ENCODE measurements around the gene HSH2D.
"Not testable (repeated sequence)": the region's sequence is repeated elsewhere in the genome, so short reads cannot be mapped to it uniquely, and the experiment has no call there.

HSH2D gene

DNA sequence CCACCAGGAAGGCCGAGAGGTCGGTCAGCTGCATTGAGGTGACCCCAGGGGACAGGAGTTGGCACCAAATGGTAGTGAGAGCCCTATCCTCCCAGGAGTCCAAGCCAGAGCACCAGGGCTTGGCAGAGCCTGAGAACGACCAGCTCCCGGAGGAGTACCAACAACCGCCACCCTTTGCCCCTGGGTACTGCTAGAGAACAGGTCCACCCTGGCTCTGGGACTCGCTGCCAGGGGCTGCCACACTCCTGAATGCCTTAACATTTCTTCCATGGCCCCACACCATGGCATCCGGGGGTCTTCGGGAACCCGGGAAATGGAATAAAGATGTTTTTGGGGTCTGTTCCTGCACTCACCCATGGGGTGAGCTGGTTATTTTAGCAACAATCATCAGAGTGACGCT, 14.1 kb downstream of the HSH2D start:
- DNase-seq (ENCODE audit: low spot score) = no peak

- DNase-seq (ENCODE audit: low spot score) = no peak
Measured at GRCh38 chr19:16159655-16160054, 16.2 kb downstream of the HSH2D start.

DNA sequence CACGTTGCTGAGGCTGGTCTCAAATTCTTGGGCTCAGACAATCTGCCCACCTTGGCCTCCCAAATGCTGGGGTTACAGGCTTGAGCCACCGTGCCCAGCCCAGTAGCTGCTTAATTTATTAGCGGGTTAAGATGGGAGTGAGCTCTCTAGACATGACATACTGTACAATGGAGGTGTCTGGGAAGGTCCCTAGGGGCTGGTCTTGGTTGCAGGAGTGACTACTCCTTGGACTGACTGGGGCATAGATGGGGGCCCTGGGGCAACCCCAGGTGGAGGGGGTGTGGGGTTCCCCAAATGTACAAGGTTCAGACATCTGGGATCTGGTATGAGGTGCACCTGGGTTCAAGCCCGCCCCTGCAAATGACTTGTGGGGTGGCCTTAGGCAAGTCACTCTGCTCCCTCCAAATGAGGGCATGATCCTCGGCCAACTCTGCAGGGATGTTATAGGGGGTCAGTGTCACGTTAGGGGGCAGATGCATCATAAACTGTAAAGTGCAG, 17.0 kb downstream of the HSH2D start:
- DNase-seq (ENCODE audit: low spot score) = no peak

DNA sequence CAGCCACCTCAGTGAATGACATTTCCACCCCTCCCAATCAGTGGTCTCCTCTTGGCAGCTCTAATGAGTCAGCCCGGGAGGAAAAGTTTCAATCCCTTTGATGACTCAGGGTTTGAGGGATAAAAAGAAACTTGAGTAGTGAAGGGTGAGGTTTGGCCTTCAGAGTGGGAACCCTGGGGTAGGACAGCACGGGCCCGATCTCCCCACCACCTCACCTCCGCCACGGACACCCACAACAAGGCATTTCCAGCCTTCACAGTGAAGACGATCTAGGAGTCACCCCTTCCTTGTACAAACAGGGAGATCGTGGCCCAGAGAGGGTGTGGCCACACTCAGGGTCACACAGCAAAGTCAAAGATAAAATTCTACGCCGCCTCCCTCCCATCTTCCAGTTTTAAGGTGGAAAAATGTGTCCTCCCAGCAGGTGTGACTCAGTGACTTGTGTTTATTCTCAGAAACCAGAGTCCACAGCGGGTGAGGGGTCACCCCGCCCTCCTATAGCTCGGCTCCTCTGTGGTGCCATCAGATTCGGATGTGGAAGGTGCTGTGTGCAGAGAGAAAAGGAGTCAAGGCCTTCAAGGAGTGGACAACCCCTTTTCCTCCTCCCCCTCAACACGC, 17.6 kb downstream of the HSH2D start:
- peak; percentile 73 for DNase-seq (ENCODE audit: low spot score)

- no peak for DNase-seq (ENCODE audit: low spot score)
Measured at GRCh38 chr19:16161840-16162239, 18.4 kb downstream of the HSH2D start.

- DNase-seq (ENCODE audit: low spot score) = no peak
Measured at GRCh38 chr19:16164222-16164890, 20.9 kb downstream of the HSH2D start.

- DNase-seq (ENCODE audit: low spot score) = no peak
Measured at GRCh38 chr19:16166417-16166816, 22.9 kb downstream of the HSH2D start.

DNA sequence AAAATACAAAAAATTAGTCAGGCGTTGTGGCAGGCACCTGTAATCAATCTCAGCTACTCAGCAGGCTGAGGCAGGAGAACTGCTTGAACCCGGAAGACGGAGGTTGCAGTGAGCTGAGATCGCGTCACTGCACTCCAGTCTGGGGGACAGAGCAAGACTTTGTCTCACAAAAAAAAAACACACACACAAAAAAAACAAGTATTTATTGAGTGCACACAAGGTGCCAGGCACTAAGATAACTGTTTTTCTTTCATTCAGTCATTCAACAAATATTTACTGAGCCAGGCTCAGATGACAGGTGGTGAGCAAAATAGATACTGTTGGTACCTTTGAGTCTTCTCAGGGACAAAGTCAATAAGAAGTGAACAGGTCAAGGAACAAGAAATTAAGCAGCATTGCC, 23.6 kb downstream of the HSH2D start:
- no peak for DNase-seq (ENCODE audit: low spot score)

- DNase-seq (ENCODE audit: low spot score) = no peak
Measured at GRCh38 chr19:16168465-16169081, 25.1 kb downstream of the HSH2D start.

DNA sequence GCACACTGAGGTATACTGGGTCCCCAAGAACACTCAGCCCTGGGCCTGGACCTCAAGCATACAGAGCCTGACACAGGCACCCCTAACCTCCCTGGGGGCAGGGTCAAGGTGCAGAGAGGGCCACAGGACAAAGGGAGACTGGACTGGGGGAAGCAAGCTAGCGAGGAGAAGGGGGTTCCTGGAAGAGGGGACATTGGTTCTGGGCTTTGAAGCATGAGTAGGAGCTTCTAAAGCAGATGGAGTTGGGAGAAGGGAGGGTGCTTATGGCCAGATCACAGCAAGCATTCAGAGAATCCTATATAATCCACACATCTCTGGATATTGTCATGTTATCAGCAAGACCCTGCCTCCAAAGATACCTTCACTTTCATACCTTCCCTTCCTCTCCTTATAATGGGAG, 26.6 kb downstream of the HSH2D start:
- no peak for DNase-seq (ENCODE audit: low spot score)

DNA sequence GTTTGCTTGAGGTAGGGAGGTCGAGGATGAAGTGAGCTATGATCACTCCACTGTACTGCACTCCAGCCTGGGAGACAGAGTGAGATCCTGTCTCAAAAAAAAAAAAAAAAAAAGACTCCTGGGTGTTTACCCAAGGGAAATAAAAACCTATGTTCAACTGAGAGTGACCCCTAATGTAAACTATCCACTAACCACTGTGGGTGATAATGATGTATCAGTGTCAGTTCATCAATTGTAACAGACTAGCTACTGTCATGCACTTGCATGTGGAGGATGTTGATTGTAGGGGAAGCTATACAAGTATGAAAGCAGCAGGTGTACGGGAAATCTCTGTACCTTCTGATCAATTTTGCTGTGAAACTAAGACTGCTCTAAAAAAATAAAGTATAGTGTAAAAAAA, 32.5 kb downstream of the HSH2D start:
- no peak for DNase-seq (ENCODE audit: low spot score)

DNA sequence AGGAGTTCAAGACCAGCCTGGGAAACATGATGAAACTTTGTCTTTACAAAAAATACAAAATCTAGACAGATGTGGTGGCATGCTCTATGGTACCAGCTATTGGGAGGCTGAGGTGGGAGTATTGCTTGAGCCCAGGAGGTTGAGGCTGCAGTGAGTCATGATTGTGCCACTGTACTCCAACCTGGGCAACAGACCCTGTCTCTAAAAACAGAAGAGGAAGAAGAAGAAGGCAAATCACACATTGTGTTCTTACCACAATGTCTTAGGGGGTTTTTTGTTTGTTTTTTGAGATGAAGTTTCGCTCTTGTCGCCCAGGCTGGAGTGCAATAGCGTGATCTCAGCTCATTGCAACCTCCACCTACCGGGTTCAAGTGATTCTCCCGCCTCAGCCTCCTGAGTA, 35.4 kb downstream of the HSH2D start:
- DNase-seq (ENCODE audit: low spot score) = not testable (repeated sequence)

DNA sequence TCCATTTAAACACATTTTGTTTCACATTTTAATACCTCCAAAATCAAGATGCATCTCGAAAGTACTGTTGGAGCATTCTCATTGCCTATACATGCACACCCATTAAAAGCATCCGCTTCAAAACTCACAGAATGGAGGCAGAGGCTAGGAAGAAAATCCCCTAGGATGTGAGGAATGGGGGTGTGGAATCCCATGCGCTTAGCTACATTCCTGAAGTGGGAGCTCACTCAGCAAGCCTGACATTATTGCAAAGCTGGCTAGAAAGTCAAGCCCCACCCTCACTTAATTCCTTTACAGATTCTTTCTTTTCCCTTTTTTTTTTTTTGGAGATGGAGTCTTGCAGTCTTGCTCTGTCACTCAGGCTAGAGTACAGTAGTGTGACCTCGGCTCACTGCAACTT, 37.1 kb downstream of the HSH2D start:
- peak; percentile 92 for DNase-seq (ENCODE audit: low spot score)

- DNase-seq (ENCODE audit: low spot score) = no peak
Measured at GRCh38 chr19:16184665-16185122, 41.2 kb downstream of the HSH2D start.

GRCh38 chr19:16185123-16185767, 41.8 kb downstream of the HSH2D start, which contains the start of gene FAM32A:
Gene FAM32A, plus strand, starts transcription at chr19:16185410. Its CDS starts 33 bp downstream, at chr19:16185443.
- DNase-seq (ENCODE audit: low spot score) = peak; percentile 100

DNA sequence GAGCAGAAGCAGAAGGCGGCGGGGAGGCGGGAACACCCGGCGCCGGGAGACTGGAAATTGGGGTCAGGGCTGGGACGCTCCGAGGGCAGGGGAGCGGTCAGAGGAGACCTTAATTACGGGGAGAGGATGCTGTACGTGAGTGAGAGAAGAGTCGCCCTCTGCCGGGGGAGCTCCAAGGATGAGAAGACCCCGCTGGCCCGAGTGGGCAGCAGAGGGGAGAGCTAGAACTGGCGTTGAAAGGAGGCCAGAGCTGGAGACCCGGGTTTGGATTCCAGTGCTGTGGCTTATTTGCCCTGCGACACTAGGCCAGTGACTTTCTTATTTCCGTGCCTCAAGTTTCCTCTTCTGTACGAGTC, 42.3 kb downstream of the HSH2D start:
- peak; percentile 50 for DNase-seq (ENCODE audit: low spot score)

DNA sequence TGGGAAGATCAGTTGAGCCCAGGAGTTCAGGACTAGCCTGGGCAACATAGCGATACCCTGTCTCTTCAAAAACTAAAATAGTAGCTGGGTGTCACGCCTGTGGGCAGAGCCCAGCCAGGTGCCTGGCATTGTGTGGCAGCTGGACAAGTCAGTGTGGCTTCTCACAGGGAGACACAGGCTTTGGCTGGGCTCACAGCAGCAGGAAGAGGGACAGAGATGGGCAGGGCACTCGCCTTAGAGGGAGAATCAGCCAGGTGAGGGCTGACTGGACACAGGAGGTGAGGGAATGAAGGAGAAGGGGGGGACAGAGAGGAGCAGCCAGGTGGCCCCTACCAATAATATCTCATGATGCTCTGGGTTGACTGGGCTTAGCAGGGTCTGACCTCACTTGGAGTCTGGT, 45.0 kb downstream of the HSH2D start:
- DNase-seq (ENCODE audit: low spot score) = no peak

- DNase-seq (ENCODE audit: low spot score) = no peak
Measured at GRCh38 chr19:16190198-16190597, 46.7 kb downstream of the HSH2D start.

DNA sequence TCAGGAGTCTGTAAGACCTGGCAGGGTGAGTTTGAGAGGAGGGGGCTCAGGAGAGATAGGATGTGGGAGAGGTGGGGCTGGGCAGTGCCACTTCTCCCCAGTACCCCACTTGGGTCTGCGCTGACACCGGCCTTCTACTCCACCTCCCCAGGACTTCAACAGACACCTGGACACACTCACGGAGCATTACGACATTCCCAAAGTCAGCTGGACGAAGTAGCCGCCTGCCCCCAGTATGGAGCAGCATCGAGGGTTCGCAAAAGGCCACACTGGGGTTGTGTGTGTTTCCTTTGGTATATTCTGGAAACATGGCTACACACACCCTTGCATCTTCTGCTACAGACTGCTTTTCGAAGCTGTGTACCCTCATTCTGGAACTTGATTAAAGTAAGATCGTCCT, 47.3 kb downstream of the HSH2D start:
- DNase-seq (ENCODE audit: low spot score) = no peak

DNA sequence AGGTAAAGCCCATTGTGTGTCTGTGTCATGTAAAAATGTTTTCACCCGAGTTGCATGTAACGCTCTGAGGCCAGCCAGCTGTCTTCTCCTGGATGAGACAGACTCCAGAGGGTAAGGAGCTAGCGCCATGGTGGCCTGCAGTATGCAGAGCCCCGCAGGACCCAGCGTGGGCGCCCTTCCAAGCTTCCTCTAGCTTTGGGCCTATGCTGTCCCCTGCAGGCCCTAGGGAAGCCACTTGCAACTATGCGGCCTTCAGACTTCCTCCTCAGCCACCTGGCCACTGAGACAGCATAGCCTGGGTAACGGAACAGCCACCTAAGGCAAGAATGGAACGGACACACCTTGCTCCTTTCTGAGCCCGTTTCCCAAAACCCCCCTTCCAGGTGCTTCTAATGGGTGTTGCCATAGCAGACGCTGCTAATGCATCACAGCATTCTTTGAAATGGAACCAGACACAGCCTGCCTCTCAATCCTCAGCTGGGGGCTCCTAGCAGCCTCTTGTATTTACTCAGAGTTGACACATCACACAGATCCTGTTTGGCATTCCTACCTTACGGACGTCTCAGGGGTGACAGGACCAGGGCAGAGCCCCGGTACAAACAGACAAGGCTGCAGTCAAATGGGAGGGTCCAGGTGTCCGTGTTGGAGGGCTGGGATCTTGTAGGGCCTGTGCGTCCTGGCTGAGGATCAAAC, 47.9 kb downstream of the HSH2D start:
- DNase-seq (ENCODE audit: low spot score) = no peak

- DNase-seq (ENCODE audit: low spot score) = no peak
Measured at GRCh38 chr19:16193466-16193865, 50.0 kb downstream of the HSH2D start.

GRCh38 chr19:16197188-16197621, 53.7 kb downstream of the HSH2D start:
- DNase-seq (ENCODE audit: low spot score) = peak; percentile 74
